Measurements from ENCODE around the gene TTC34.

TTC34 gene

DNA sequence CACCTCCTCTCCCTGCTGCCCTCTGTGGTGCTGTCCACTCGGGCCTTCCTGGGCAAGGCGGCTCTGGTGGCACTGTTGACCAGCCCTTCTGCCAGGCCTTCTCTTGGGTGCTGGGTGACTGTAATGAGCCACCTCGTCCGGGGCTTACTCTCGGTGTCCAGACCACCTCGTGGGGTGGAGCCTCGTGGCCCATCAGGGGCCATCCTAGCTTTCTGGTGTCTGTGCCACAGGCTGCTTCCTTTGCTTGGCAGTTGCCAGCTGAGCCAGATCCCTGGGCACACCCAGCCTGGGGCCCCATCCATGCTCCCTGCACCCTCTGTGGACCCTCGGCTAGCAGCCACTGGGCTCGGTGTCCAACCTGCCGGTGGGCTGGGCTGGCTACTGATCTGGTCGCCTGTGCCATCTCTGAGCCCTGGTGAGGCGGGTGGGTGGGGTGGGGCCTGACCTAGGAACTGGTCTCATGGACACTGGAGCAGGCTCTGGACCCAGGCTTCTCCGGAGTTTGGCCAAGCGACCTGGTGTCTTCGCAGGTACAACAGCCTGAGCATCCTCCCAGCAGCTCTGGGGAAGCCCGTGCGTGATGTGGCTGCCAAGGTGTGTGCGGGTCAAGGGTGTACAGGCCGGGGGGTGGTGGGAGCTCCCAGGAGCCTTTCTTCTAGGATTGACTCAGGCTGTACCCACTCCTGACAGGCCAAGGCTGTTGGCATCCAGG, 213.5 kb downstream of the TTC34 start:
- no peak for DNase-seq

DNA sequence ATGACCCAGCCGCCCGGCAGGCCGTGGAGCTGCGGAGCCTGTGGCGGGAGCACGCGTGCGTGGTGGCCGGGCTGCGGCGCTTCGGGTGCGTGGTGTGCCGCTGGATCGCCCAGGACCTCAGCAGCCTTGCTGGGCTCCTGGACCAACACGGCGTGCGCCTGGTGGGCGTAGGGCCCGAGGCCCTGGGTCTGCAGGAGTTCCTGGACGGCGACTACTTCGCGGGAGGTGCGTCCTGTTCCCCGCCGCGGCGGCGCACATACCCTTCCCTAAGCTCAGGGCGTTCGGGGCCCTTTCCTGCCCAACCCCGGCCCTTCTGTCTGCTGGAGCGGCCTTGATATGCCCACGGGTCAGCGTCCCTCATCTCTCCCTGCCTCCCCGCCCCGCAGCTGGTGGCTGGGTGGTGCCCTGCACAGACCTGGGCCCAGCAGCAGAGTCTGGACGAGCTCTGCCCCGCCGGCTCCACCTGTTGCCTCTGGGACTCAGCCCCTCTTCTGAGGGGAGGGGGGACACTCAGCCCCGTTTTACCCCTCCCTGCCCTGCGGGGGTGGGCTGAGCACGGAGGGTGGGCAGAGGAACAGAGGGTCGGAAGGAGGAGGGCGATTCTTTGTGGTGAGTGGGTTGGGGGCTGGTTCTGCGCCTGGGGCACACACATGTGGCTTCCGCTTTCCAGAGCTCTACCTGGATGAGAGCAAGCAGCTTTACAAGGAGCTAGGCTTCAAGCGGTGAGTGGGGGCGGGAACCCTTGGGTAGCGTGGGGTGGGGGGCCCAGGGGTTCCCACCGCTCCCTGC, 214.2 kb downstream of the TTC34 start:
- peak; percentile 46 for DNase-seq

DNA sequence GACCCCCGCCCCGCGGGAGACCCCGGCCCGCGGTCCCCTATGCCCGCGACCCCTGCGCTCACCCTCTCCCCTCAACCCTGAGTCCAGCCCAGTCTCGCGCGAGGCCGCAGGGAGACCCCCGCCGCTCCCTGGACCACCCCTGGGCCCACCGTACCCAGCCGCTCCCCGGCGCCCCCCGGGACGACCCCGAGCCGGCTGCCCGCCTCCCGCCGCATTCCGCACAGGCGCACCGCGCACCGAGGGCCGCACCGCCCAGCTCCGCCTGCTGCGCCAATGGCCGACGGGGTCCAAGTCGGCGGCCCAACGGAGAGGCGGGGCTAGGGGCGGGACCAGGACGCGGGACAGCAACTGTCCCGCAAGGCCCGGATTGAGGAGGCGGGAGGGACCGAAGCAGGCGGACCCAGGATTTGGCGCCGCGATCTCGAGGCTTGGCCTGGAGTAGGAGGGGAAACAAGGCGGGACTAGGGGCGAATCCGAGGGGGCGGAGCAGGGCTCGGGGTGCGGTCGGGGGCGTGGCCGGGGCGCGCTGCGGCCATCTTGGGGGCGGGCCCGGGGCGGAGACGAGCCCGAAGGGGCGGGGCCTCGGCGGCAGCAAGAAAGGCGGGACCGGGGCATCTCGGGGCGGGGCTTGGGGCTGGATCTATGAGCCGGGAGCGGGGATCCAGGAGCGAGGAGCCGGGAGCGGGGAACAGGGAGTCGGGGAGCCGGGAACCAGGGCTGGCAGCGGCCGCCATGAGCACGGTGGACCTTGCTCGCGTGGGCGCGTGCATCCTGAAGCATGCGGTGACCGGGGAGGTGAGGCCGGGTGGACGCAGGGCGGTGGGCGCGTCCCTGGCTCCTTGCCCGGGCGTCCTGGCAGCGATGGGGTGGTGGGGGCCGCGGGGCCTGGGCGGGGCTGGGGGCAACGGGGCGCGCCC, 215.1 kb downstream of the TTC34 start, which contains the start of gene PRXL2B:
Gene PRXL2B, plus strand, starts transcription at position 624 of the 917 bp plus-strand sequence. Its CDS starts 109 bp downstream, at position 733.
- peak; percentile 99 for DNase-seq

Data from activated CD4-positive, alpha-beta T cell treated with anti-CD3 and anti-CD28 coated beads for 48 hours (primary cell).